Neural progenitor cell (in vitro differentiated cells): ENCODE data around the gene ITGAL.

ENCODE experiments used
- EZH2 ChIP-seq: fragments of 200-600 bp; sonication (generic); IDR thresholded peaks from 2 replicates; pipeline ENCODE4 v1.6.1; 2017; ENCODE audit warnings: antibody characterized with exemption, mild to moderate bottlenecking, moderate library complexity
- EZH2phosphoT487 ChIP-seq: fragments of 200-600 bp; sonication (generic); IDR thresholded peaks from 2 replicates; pipeline ENCODE4 v1.6.1; 2017; ENCODE audit warnings: antibody characterized with exemption
- TF ChIP-seq, protein P1 (sequence below): fragments of 200-600 bp; sonication (generic); IDR thresholded peaks from 2 replicates; pipeline ENCODE4 v1.5.1; 2017; ENCODE audit warnings: antibody characterized with exemption, mild to moderate bottlenecking

DNA sequence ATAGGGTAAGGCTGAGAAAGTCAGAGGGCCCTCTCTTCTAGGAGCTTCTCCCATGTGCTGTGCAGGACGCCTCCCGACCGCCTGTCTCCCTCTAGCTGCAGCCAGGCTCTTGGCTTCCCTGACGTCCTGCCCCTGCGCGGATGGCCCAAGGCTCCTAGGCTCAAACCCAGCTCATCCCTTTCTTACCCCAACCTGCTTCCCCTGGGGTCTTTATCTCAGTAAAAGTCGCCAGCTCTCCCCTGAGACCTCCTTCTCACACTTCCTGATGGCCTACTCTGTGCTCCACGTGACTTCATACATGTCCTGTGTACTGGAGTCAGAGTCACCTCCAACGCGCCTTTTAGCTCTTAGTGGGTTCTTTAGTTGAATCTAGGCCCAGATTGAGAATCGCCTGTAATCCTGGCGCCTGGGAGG lies 63.2 kb downstream of the ITGAL start:
- TF ChIP-seq, protein P1, sequence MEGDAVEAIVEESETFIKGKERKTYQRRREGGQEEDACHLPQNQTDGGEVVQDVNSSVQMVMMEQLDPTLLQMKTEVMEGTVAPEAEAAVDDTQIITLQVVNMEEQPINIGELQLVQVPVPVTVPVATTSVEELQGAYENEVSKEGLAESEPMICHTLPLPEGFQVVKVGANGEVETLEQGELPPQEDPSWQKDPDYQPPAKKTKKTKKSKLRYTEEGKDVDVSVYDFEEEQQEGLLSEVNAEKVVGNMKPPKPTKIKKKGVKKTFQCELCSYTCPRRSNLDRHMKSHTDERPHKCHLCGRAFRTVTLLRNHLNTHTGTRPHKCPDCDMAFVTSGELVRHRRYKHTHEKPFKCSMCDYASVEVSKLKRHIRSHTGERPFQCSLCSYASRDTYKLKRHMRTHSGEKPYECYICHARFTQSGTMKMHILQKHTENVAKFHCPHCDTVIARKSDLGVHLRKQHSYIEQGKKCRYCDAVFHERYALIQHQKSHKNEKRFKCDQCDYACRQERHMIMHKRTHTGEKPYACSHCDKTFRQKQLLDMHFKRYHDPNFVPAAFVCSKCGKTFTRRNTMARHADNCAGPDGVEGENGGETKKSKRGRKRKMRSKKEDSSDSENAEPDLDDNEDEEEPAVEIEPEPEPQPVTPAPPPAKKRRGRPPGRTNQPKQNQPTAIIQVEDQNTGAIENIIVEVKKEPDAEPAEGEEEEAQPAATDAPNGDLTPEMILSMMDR = peak; percentile 51
- no peak for TF ChIP-seq EZH2phosphoT487
- TF ChIP-seq EZH2 = no peak
